HG03571 (cell line): ENCODE measurements around the gene PLEKHH2.
"Not testable (repeated sequence)": the region's sequence is repeated elsewhere in the genome, so short reads cannot be mapped to it uniquely, and the experiment has no call there.

Experiments used
- ATAC-seq: cut with Tn5 transposase; IDR thresholded peaks from one replicate; pipeline ENCODE4 v1.9.1; 2021; ENCODE audit not compliant: unreplicated experiment

Gene PLEKHH2

DNA sequence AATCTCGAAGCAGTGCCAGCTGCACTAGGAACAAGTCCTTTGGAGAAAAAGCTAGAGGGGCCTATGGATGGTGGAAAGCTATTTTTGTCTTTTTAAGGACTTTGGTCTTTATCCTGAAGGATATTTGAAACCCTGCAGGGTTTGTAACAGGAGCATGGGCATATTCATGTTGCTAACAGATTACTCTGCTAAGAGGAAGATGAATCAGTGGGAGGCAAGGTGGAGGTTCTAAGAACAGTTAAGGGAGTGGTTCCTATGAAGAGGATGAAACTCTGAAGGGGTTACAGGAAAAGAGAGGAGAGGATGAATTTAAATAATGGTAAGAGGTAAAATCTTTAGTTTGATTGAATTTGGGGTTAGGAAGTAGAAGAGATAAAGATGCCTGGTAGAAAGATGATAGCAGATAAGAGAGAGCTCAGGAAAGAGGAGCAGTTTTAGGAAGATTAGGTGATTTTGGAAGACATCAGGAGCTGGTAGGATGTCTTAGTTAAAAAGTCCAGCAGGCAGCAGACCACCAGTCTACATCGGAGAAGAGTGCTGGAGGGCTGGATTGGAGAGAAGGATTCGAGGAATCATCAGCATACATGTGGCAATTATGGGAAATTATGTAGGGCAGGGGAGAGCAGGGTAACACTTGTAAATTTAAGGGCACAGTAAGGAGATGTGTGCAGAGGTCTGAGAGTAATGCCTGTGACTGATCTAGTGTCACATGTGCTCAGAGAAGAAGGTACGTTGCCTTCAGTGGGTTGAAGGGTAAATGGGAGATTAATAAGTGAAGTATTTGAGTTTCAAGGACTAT lies 78.4 kb downstream of the PLEKHH2 start:
- no peak for ATAC-seq

DNA sequence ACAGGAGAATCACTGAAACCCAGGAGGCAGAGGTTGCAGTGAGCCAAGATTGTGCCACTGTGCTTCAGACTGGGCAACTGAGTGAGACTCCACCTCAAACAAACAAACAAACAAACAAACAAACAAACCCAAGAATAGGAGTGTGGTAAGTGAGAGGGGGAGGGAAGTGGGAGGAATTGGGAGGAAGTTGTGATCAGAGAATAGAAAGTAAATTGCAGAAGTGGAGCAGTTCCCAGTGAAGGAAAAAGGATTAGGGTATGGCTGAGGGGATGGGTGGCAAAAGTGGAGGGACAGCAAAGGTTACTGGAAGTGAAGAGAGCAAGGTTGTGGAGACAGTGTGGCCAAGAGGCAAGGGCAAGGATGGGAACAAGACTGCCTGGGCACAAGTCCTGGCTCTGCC lies 80.3 kb downstream of the PLEKHH2 start:
- ATAC-seq: no peak

DNA sequence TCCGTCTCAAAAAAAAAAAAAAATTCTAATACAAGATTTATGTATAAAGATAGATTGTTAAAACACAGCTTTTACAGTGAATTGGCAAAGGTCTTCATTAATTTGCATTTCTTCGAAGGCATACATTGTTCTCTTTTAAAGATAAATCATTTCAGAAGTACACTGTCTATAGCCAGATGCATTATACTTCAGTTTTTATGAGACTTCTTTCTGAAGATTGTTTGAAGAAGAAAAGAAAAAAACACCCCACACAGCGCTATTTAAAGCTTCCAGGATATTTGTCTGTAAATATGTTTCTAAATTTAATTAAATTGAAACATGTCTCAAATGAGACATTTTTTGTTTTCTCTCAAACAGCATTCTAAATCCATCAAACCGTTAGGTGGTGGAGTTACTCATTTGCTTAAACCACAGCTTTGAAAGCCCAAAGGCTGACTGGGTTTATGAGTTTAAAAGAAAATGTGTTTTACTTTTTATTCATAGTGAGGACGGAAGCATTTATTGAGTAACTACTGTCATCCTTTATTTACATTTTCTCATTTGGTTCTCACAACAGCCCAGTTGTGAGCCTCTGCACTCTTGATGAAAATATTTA lies 81.6 kb downstream of the PLEKHH2 start:
- no peak for ATAC-seq

DNA sequence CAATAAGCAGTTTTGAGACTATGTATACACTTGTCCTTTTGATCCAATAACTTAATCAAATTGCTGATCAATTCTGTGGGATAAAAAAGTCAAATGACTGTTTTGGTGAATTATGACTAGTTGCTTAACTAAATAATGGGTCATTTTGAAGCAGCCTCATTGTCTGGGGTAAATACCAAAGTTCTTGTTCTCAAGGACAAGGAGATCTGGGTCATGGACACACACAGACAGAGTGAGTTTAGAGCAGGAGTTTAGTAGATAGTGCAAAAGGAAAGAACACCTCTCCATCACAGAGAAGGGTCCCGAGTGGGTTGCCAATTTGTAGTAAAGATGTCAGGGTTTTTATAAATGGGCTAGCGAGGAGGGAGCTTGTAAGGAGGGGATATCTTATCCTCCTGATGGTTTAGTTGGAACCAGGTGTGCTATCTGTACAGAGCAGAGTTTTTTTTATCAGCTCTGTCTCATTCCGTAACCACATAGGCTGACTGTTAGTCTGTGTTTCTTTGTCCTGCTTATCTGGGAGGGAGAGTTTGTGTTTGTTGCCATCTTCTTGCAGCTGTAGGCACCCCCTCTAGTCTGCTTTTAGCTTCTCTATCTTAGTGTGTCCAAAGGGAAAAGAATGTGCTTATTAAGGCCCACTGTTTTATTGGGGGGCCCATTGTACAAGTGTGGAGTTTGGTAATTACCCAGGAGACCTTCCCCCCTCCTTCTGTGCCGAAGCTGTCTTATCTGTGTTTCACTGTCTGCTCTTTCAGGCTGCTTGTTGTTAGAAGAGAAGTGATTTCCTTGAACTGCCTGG lies 87.9 kb downstream of the PLEKHH2 start:
- ATAC-seq: no peak

GRCh38 chr2:43725711-43726246 lies 88.7 kb downstream of the PLEKHH2 start:
- ATAC-seq: no peak

DNA sequence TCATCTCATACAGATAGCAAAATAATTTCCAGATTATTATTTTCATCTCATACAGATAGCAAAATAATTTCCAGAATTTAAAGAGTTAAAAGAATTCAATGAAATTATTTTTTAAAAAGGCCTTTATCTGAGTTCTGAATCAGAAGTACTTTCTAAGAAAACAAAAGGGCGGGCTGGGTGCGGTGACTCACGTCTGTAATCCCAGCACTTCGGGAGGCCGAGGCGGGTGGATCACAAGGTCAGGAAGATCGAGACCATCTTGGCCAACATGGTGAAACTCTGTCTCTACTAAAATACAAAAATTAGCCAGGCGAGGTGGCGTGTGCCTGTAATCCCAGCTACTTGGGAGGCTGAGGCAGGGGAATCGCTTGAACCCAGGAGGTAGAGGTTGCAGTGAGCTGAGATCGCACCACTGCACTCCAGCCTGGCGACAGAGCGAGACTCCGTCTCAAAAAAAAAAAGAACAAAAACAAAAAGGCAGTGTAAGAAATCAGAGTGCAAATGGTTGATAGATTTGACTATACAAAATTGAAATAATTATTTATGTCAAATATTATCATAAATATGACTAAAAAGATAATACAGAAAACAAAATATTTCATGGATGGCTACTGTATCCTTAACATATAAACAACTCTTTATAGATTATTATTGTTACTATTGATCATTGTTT lies 90.0 kb downstream of the PLEKHH2 start:
- ATAC-seq: not testable (repeated sequence)

GRCh38 chr2:43727634-43728014 lies 90.6 kb downstream of the PLEKHH2 start:
- ATAC-seq: no peak

DNA sequence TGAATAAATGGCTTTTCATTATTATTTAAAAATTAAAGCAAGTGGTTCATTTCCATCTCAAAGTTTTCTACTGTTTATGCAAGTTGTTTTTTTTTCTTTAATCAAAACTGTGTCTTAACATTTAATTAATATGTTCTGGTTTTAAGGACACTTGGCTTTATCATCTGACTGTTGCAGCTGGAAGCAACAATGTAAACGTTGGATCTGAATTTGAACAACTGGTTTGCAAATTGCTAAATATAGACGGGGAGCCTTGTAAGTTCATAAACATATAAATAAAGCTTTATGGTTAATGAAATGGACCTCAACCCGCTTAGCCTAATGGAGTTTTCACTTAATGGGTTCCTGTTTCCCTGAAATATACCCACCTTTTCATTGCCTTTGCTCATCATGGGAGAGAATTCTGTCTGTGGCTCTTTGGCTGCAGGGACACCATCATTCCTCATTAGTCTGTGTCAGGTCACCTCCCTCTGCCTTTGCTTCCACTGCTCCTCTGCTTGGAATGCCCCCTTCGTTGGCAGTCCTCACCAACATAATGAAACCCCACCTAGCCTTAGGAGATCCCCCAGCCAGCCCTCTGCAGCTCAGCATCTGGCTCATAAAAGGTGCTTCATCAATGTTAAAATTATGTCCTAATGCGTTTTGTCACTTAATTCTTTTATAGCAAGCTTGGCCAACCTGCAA lies 92.6 kb downstream of the PLEKHH2 start:
- no peak for ATAC-seq

DNA sequence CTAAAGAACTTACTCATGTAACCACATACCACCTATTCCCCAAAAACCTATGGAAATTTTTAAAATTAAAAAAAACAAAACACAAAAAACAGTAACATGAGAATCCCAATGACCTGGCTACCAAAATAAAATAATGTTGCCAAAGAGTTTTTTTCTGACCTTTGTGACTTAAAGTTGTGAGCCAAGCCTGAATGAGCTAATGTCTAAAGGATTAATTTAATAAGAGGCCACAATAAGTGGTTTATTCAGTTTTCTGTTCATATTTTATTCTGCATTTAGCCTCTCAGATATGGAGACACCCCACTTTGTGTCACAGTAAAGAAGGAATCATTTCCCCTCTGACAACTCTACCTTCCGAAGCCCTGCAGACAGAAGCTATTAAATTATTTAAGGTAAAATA lies 94.2 kb downstream of the PLEKHH2 start:
- ATAC-seq: no peak

DNA sequence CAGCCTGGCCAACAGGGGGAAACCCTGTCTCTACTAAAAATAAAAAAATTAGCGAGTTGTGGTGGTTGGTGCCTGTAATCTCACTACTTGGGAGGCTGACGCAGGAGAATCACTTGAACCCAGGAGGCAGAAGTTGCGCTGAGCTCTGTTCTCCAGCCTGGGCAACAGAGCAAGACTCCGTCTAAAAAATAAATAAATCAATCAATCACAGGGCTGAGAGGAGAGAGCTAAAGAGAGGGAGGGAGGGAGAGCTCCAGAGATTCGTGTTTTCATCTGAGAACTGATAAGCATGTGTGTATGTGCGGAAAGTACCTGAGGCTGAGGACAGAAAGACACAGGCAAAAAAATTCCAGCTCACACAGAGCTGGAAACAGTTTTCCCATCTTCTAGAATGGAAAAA lies 99.6 kb downstream of the PLEKHH2 start:
- ATAC-seq: no peak

DNA sequence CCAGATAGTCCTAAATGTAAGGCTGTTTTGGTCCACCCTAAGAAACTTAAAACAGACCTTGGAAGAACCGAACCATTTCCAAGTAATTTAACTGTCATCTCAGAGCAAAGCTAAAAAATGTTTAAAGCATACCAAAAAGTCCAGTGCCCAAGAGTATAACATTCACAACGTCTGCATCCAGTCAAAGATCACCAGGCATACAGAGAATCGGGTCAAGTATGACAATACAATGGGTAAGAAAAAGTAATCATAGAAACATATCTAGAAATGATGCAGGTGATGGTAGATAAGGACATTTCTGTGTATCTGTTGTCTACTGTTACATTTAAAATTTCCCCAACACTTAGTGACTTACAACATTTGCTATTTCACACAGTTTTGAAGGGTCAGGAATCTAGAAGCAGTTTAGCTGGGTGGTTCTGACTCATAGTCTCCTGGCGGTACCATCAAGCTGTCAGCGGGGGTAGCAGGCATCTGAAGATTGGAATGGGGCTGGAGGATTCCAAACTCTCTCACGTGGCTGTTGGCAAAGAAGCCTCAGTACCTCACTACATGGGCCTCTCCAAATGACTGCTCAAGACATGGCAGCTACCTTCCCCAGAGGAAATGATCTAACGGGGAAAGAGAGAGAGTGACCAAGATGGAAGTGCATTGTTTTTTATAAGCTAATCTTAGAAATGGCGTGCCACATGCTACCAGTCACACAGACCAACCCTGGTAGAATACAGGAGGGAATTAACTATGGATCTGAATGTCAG lies 100.2 kb downstream of the PLEKHH2 start:
- no peak for ATAC-seq

DNA sequence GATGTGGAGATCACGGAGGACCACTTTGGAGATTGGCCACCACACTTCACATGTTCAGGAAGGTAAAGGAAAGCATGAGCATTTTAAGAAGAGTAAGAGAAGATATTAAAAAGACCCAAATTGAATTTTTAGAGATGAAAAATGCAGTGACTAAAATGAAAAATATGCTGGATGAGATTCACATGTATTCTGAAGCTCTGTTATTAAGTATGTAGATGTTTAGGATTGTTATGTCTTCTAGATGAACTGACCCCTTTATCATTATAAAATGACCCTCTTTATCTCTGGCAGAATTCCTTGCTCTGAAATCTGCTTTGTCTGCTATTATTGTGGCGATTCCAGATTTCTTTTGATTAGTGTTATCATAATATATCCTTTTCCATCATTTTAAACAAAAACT lies 100.8 kb downstream of the PLEKHH2 start:
- no peak for ATAC-seq

GRCh38 chr2:43738257-43738656 lies 101.2 kb downstream of the PLEKHH2 start:
- ATAC-seq: no peak

GRCh38 chr2:43743706-43744105 lies 106.6 kb downstream of the PLEKHH2 start:
- ATAC-seq: no peak

GRCh38 chr2:43745457-43745856 lies 108.4 kb downstream of the PLEKHH2 start:
- ATAC-seq: no peak

GRCh38 chr2:43748333-43748732 lies 111.3 kb downstream of the PLEKHH2 start:
- ATAC-seq: no peak

- ATAC-seq: no peak
These were observed 112.5 kb downstream of the PLEKHH2 start for GRCh38 chr2:43749583-43749982.

DNA sequence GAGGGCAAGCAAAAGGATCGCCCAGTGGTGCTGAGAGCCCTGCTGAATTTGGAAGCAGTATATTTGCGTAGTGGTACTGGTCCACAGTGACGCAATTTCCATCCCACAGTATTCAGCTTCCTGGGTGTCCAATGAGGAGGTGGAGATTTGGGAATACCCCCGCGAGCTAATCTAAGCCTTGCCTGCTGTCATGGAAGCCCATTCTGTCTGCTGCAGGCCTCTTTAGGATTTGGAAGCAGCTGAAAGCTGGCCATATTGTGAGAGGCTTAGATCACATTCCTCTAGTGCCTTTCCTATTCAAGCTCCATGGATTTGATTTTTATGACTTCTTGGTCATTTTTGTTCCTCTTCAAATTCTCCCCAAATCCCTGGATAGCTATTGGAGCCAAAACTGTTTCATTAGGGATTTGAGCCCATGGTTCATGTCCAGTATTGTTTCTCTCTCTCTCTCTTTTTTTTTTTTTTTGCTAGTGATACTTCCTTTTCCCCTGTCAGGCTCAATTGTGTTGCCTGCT lies 114.5 kb downstream of the PLEKHH2 start:
- no peak for ATAC-seq

GRCh38 chr2:43752302-43752701 lies 115.2 kb downstream of the PLEKHH2 start:
- ATAC-seq: no peak

DNA sequence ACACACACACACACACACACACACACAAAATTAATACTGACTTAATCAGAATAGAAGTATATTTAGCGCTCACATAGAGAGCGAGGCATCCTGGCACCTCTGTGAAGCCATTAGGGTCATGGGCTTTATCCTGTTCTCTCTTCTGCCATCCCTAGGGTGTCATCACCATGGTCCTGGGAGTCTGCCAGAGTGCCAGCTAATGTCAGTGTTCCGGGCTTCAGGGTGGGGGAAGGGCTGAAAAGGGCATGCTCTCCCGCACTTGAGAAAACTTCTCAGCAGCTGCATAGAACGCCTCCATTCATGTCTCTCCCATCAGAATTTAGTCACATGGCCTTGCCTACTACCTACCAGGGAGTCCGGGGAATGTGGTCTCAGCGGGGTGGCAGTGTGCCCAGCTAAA lies 117.1 kb downstream of the PLEKHH2 start:
- ATAC-seq: no peak
